Hindlimb muscle (tissue), 1 donor: ENCODE data around the gene CDK8. TPM values are rescaled to one million over a fixed set of nuclear protein-coding genes. Genes with fewer than 3 reads are reported as not detected.

Experiments
- DNase-seq: peaks from one replicate; pipeline ENCODE4 v3.0.0-alpha.2; 2013
- polyA plus RNA-seq: library from polyadenylated mRNA; unstranded; fragments of 120-200 nt; gene quantifications from one replicate; pipeline ENCODE4 v1.2.1, GENCODE V29; 2013; ENCODE audit not compliant: insufficient read length

The CDK8 gene
- polyA plus RNA-seq, 1 donor, result 19.9 TPM

- DNase-seq, result no peak
Observed at GRCh38 chr13:26323127-26323526, 69.2 kb downstream of the CDK8 start.

- no peak for DNase-seq
Observed at GRCh38 chr13:26323764-26324163, 69.8 kb downstream of the CDK8 start.

- no peak for DNase-seq
Observed at GRCh38 chr13:26324294-26324693, 70.4 kb downstream of the CDK8 start.

GRCh38 chr13:26324867-26325266 is 70.9 kb downstream of the CDK8 start:
- DNase-seq, result no peak

GRCh38 chr13:26325876-26326275 is 71.9 kb downstream of the CDK8 start:
- DNase-seq, result no peak

- DNase-seq, result no peak
Observed at GRCh38 chr13:26326562-26326961, 72.6 kb downstream of the CDK8 start.

GRCh38 chr13:26327940-26328725 is 74.2 kb downstream of the CDK8 start:
- no peak for DNase-seq

GRCh38 chr13:26335158-26335557 is 81.2 kb downstream of the CDK8 start:
- DNase-seq, result no peak

GRCh38 chr13:26340807-26341206 is 86.9 kb downstream of the CDK8 start:
- DNase-seq, result no peak

- no peak for DNase-seq
Observed at GRCh38 chr13:26342898-26343297, 89.0 kb downstream of the CDK8 start.

GRCh38 chr13:26343816-26344215 is 89.9 kb downstream of the CDK8 start:
- DNase-seq, result no peak

- no peak for DNase-seq
Observed at GRCh38 chr13:26344980-26345379, 91.1 kb downstream of the CDK8 start.

- DNase-seq, result no peak
Observed at GRCh38 chr13:26348966-26349365, 95.0 kb downstream of the CDK8 start.

GRCh38 chr13:26362261-26362660 is 108.3 kb downstream of the CDK8 start:
- no peak for DNase-seq

GRCh38 chr13:26370553-26370952 is 116.6 kb downstream of the CDK8 start:
- DNase-seq, result no peak

- no peak for DNase-seq
Observed at GRCh38 chr13:26372747-26373146, 118.8 kb downstream of the CDK8 start.

- DNase-seq, result no peak
Observed at GRCh38 chr13:26376430-26376829, 122.5 kb downstream of the CDK8 start.

GRCh38 chr13:26377038-26377437 is 123.1 kb downstream of the CDK8 start:
- DNase-seq, result no peak

GRCh38 chr13:26378116-26378515 is 124.2 kb downstream of the CDK8 start:
- no peak for DNase-seq

GRCh38 chr13:26379831-26380230 is 125.9 kb downstream of the CDK8 start:
- no peak for DNase-seq

GRCh38 chr13:26380930-26381329 is 127.0 kb downstream of the CDK8 start:
- no peak for DNase-seq

- DNase-seq, result no peak
Observed at GRCh38 chr13:26382366-26382765, 128.4 kb downstream of the CDK8 start.

GRCh38 chr13:26382835-26383234 is 128.9 kb downstream of the CDK8 start:
- DNase-seq, result no peak

- no peak for DNase-seq
Observed at GRCh38 chr13:26384587-26384986, 130.7 kb downstream of the CDK8 start.

- no peak for DNase-seq
Observed at GRCh38 chr13:26386026-26386425, 132.1 kb downstream of the CDK8 start.
